ENCODE data around the gene ZNF850. TPM values are rescaled to one million over a fixed set of nuclear protein-coding genes. Genes with fewer than 3 reads are reported as not detected.

ZNF850 gene
- total and polyA plus RNA-seq, 9 of the 15 experiments (the other 6 are each of a cell fraction or from before 2014, with no cell fraction given): 1.2 to 13.0 (median 5.9) TPM

DNA sequence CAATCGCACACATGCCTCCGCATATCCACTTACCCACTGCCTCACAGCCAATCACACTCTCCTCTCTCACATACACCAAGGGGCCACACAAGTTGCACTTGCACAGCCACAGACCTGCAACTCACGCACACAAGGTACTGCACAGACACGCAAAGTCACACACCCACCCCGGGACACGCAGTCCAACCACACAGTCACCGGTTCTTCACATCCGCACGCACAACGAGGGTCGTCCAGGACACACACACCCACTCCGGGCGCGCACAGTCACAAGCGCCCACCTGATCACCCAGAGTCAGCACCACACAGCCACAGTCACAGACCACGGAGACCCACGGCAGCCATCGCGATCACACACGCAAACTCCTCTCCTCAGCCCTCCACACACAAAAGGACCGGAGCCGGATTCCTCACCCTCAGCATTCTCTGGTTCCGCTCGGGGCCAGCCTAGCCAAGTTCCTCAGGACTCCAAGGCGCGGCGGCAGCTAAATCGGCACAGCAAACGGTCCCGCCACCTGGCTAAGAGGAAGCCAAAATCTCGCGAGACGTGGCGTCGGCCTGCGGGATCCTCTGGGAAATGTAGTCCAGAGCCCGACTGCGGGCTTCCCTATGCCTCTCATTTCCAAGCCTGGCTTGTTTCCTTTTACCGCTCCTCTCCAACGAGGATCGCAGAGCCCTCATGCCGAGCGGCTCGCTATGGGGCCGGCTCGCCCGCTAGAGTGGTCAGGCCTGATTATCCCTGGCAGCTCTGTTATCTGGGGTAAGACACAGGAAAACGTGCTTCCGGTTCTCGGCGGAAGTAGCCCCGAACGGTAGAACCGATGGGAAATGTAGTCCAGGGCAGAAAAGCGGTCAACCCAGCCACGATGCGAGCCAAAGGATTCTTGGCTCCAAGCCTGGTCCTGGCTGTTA is at the start of gene ZNF850 (continued):
- TF ChIP-seq YY1 (IDR thresholded peaks at IDR 0.05; ENCODE audit: borderline replicate concordance in 1 of 3, control insufficient read depth in 1 of 3, extremely low read depth in 1 of 3, insufficient read depth in 3 of 3, insufficient read length in 1 of 3, insufficient replicate concordance in 2 of 3, low read depth in 1 of 3, low read length in 2 of 3): no peak
- TF ChIP-seq ZFP36 (IDR thresholded peaks at IDR 0.05; ENCODE audit: low read depth, low read length, partially characterized antibody): no peak
- no peak for TF ChIP-seq SRSF3 (IDR thresholded peaks at IDR 0.05; ENCODE audit: insufficient read depth, low read length)
- TF ChIP-seq BMI1 (IDR thresholded peaks at IDR 0.05; ENCODE audit: low read length): no peak
- TF ChIP-seq, protein P1, sequence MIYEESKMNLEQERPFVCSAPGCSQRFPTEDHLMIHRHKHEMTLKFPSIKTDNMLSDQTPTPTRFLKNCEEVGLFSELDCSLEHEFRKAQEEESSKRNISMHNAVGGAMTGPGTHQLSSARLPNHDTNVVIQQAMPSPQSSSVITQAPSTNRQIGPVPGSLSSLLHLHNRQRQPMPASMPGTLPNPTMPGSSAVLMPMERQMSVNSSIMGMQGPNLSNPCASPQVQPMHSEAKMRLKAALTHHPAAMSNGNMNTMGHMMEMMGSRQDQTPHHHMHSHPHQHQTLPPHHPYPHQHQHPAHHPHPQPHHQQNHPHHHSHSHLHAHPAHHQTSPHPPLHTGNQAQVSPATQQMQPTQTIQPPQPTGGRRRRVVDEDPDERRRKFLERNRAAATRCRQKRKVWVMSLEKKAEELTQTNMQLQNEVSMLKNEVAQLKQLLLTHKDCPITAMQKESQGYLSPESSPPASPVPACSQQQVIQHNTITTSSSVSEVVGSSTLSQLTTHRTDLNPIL (CRISPR knock-in tag; IDR thresholded peaks at IDR 0.05): no peak
- TF ChIP-seq CCAR2 (IDR thresholded peaks at IDR 0.05; ENCODE audit: low read depth, low read length): no peak
- TF ChIP-seq, protein P2, sequence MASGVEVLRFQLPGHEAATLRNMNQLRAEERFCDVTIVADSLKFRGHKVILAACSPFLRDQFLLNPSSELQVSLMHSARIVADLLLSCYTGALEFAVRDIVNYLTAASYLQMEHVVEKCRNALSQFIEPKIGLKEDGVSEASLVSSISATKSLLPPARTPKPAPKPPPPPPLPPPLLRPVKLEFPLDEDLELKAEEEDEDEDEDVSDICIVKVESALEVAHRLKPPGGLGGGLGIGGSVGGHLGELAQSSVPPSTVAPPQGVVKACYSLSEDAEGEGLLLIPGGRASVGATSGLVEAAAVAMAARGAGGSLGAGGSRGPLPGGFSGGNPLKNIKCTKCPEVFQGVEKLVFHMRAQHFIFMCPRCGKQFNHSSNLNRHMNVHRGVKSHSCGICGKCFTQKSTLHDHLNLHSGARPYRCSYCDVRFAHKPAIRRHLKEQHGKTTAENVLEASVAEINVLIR (CRISPR knock-in tag; IDR thresholded peaks at IDR 0.05): no peak
- no peak for TF ChIP-seq ZNF707 (CRISPR knock-in tag; conservative IDR thresholded peaks at IDR 0.05)
- TF ChIP-seq EP300 (IDR thresholded peaks at IDR 0.05; ENCODE audit: low read length): no peak
- no peak for TF ChIP-seq RCOR1 (IDR thresholded peaks at IDR 0.05; ENCODE audit: borderline replicate concordance in 1 of 2, low read depth in 2 of 2, low read length in 2 of 2)
- no peak for TF ChIP-seq FOXA1 (IDR thresholded peaks at IDR 0.05; ENCODE audit: borderline replicate concordance)
- TF ChIP-seq SRF (CRISPR knock-in tag; IDR thresholded peaks at IDR 0.05): no peak
- TF ChIP-seq, protein P3, sequence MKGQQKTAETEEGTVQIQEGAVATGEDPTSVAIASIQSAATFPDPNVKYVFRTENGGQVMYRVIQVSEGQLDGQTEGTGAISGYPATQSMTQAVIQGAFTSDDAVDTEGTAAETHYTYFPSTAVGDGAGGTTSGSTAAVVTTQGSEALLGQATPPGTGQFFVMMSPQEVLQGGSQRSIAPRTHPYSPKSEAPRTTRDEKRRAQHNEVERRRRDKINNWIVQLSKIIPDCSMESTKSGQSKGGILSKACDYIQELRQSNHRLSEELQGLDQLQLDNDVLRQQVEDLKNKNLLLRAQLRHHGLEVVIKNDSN (CRISPR knock-in tag; IDR thresholded peaks at IDR 0.05): no peak
- TF ChIP-seq, protein P4, sequence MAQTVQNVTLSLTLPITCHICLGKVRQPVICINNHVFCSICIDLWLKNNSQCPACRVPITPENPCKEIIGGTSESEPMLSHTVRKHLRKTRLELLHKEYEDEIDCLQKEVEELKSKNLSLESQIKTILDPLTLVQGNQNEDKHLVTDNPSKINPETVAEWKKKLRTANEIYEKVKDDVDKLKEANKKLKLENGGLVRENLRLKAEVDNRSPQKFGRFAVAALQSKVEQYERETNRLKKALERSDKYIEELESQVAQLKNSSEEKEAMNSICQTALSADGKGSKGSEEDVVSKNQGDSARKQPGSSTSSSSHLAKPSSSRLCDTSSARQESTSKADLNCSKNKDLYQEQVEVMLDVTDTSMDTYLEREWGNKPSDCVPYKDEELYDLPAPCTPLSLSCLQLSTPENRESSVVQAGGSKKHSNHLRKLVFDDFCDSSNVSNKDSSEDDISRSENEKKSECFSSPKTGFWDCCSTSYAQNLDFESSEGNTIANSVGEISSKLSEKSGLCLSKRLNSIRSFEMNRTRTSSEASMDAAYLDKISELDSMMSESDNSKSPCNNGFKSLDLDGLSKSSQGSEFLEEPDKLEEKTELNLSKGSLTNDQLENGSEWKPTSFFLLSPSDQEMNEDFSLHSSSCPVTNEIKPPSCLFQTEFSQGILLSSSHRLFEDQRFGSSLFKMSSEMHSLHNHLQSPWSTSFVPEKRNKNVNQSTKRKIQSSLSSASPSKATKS (CRISPR knock-in tag; IDR thresholded peaks at IDR 0.05): no peak
- no peak for TF ChIP-seq COPS2 (conservative IDR thresholded peaks at IDR 0.05)
- no peak for TF ChIP-seq TBP (optimal IDR thresholded peaks at IDR 0.05; ENCODE audit: low read depth, low read length)
- peak; percentile 38 for TF ChIP-seq TAF1 (IDR thresholded peaks at IDR 0.05; ENCODE audit: control insufficient read depth, extremely low read depth, insufficient read depth, low read length, severe bottlenecking)
- no peak for TF ChIP-seq KLF13 (tag; IDR thresholded peaks at IDR 0.05; ENCODE audit: borderline replicate concordance, low read depth)
- TF ChIP-seq, protein P5, sequence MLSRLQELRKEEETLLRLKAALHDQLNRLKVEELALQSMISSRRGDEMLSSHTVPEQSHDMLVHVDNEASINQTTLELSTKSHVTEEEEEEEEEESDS (CRISPR knock-in tag; IDR thresholded peaks at IDR 0.05): no peak
- 0 out of 2 replicates have a peak, but pooled peaks have one; percentile 48 for TF ChIP-seq RNF2 (IDR thresholded peaks at IDR 0.05)
- TF ChIP-seq EP400 (IDR thresholded peaks at IDR 0.05): peak; percentile 87

All from K562 (cell line).